HG03571 (cell line): ENCODE measurements around the gene APOL6.

Source experiments
- ATAC-seq: cut with Tn5 transposase; IDR thresholded peaks from one replicate; pipeline ENCODE4 v1.9.1; 2021; ENCODE audit not compliant: unreplicated experiment

The APOL6 gene

GRCh38 chr22:35712672-35713071, 64.4 kb downstream of the APOL6 start:
- no peak for ATAC-seq

GRCh38 chr22:35717572-35717971, 69.3 kb downstream of the APOL6 start, which contains the start of gene APOL5:
TSS of gene APOL5 (plus strand) at chr22:35717872. CDS start at chr22:35717872, 0 bp downstream.
- no peak for ATAC-seq
